Suppressor macrophage treated with lipopolysaccharide for 4 hours (primary cell): ENCODE measurements around the gene PCDHGA7.
"Not testable (repeated sequence)": the region's sequence is repeated elsewhere in the genome, so short reads cannot be mapped to it uniquely, and the experiment has no call there.

Experiments
- DNase-seq: peaks from one replicate; pipeline ENCODE4 v3.0.0-alpha.2; 2020

PCDHGA7 gene

GRCh38 chr5:141402553-141403243 lies 20.2 kb downstream of the PCDHGA7 start, which contains the start of gene PCDHGA9:
Gene PCDHGA9 (plus strand): TSS chr5:141402778. CDS start chr5:141402953, 175 bp downstream.
- DNase-seq, result peak; percentile 26

- DNase-seq, result no peak
Observed at GRCh38 chr5:141403387-141403786, 20.8 kb downstream of the PCDHGA7 start.

- DNase-seq, result peak; percentile 57
Observed at GRCh38 chr5:141407790-141408505, 25.4 kb downstream of the PCDHGA7 start, which contains the start of gene PCDHGB6. Gene PCDHGB6 (plus strand): TSS chr5:141408021. CDS start chr5:141408203, 182 bp downstream.

- no peak for DNase-seq
Observed at GRCh38 chr5:141409598-141410306, 27.2 kb downstream of the PCDHGA7 start.

- no peak for DNase-seq
Observed at GRCh38 chr5:141411575-141411974, 29.0 kb downstream of the PCDHGA7 start.

- DNase-seq, result peak; percentile 69
Observed at GRCh38 chr5:141412854-141413539, 30.5 kb downstream of the PCDHGA7 start, which contains the start of gene PCDHGA10. Gene PCDHGA10 (plus strand): TSS chr5:141412987. CDS start chr5:141413176, 189 bp downstream.

- DNase-seq, result no peak
Observed at GRCh38 chr5:141413540-141414069, 31.1 kb downstream of the PCDHGA7 start.

GRCh38 chr5:141414548-141415274 lies 32.2 kb downstream of the PCDHGA7 start:
- DNase-seq, result not testable (repeated sequence)

GRCh38 chr5:141415275-141415618 lies 32.7 kb downstream of the PCDHGA7 start:
- not testable (repeated sequence) for DNase-seq

GRCh38 chr5:141417494-141418172 lies 35.1 kb downstream of the PCDHGA7 start, which contains the start of gene PCDHGB7:
Gene PCDHGB7 (plus strand): TSS chr5:141417677. CDS start chr5:141417860, 183 bp downstream.
- DNase-seq, result peak; percentile 88

- no peak for DNase-seq
Observed at GRCh38 chr5:141419074-141419880, 36.7 kb downstream of the PCDHGA7 start.

- peak; percentile 82 for DNase-seq
Observed at GRCh38 chr5:141420855-141421488, 38.4 kb downstream of the PCDHGA7 start, which contains the start of gene PCDHGA11. Gene PCDHGA11 (plus strand): TSS chr5:141421051. CDS start chr5:141421228, 177 bp downstream.

GRCh38 chr5:141421489-141421855 lies 38.9 kb downstream of the PCDHGA7 start:
- DNase-seq, result no peak

- no peak for DNase-seq
Observed at GRCh38 chr5:141422742-141423291, 40.3 kb downstream of the PCDHGA7 start.

- no peak for DNase-seq
Observed at GRCh38 chr5:141427783-141428426, 45.4 kb downstream of the PCDHGA7 start.

GRCh38 chr5:141430332-141431113 lies 48.0 kb downstream of the PCDHGA7 start, which contains the start of gene PCDHGA12:
Gene PCDHGA12 (plus strand): TSS chr5:141430507. CDS start chr5:141430760, 253 bp downstream.
- DNase-seq, result peak; percentile 85

GRCh38 chr5:141431286-141431685 lies 48.7 kb downstream of the PCDHGA7 start:
- peak; percentile 29 for DNase-seq

- not testable (repeated sequence) for DNase-seq
Observed at GRCh38 chr5:141432308-141432707, 49.8 kb downstream of the PCDHGA7 start.
